HepG2 (cell line): ENCODE data around the gene STXBP2. TPM values are rescaled to one million over a fixed set of nuclear protein-coding genes. Genes with fewer than 3 reads are reported as not detected.

Experiments used
- ATAC-seq: fragments of 200-7000 bp; cut with Tn5 transposase; 3 replicates; pipeline ENCODE4 v1.9.1; 2020; ENCODE audit warnings: mild to moderate bottlenecking, moderate library complexity
- BruUV-seq: library from RNA; stranded (reverse); fragments of 400-500 nt; replicated peaks from 2 replicates; lab custom pipeline; 2021; lab: Mats Ljungman, UMichigan
- CTCF ChIA-PET: fragments of 300-600 bp; formaldehyde crosslinking; extraction: SDS; loops from one replicate; lab custom pipeline; 2021; ENCODE audit warnings: low total read pairs, inconsistent platforms, low intra/inter-chr PET ratio; lab: Yijun Ruan, JAX
- POLR2A ChIA-PET: fragments of 350-600 bp; sonication (Branson Sonifier 250); formaldehyde crosslinking; loops from one replicate; lab custom pipeline; 2020; ENCODE audit warnings: antibody characterized with exemption, inconsistent platforms; lab: Yijun Ruan, JAX
- DNase-seq: peaks from one replicate; pipeline ENCODE4 v3.0.0-alpha.2; 2015; ENCODE audit warnings: low spot score
- FAIRE-seq: peaks from 3 replicates; lab custom pipeline; 2011; peaks lifted over from hg19 to GRCh38; lab: Jason Lieb, UNC
- H2AFZ ChIP-seq: one replicate; pipeline ENCODE4 v1.6.1; 2011; ENCODE audit warnings: low read length, inconsistent platforms
- H3K27ac ChIP-seq: fragments of 300-600 bp; 3 replicates; pipeline ENCODE4 v1.8.0; 2011; ENCODE audit warnings: mixed run types, mild to moderate bottlenecking, mixed read lengths, low read length, inconsistent platforms; ENCODE audit not compliant: insufficient read depth; ENCODE audit errors: extremely low read length
- H3K27me3 ChIP-seq, 2 experiments: fragments of 200-600 bp in 1 of 2; 2 replicates in 1 of 2; 3 replicates in 1 of 2; pipeline versions ENCODE4 v1.6.0 to v1.8.0; 2011; ENCODE audit warnings: low read length in 2 of 2, mild to moderate bottlenecking in 2 of 2, moderate library complexity in 2 of 2, inconsistent platforms in 1 of 2; ENCODE audit not compliant: insufficient read depth in 2 of 2, control insufficient read depth in 1 of 2
- H3K36me3 ChIP-seq, 2 experiments: fragments of 200-600 bp in 1 of 2; replicated peaks in 1 of 2; 2 replicates in 1 of 2; 3 replicates in 1 of 2; pipeline versions ENCODE4 v1.5.1 to v1.8.0; 2011; ENCODE audit warnings: low read length in 2 of 2, inconsistent platforms in 1 of 2; ENCODE audit not compliant: insufficient read depth in 2 of 2, control insufficient read depth in 1 of 2
- H3K4me1 ChIP-seq: 2 replicates; pipeline ENCODE4 v1.5.1; 2012; ENCODE audit warnings: low read length, inconsistent platforms; ENCODE audit not compliant: insufficient read depth
- H3K4me2 ChIP-seq: 2 replicates; pipeline ENCODE4 v1.6.0; 2011; ENCODE audit warnings: low read depth, low read length, inconsistent platforms
- H3K4me3 ChIP-seq, 3 experiments: fragments of 200-600 bp in 1 of 3; sonication (generic), shearing (Covaris generic) in 1 of 3; replicated peaks in 1 of 3; 2 replicates each; pipeline ENCODE4 v1.5.1; 2011 to 2016; ENCODE audit warnings: low read length in 3 of 3, inconsistent platforms in 2 of 3, low read depth in 2 of 3, mild to moderate bottlenecking in 2 of 3, control low read depth in 1 of 3, mixed read lengths in 1 of 3; ENCODE audit not compliant: insufficient read depth in 1 of 3
- H3K79me2 ChIP-seq: one replicate; pipeline ENCODE4 v1.6.1; 2011; ENCODE audit warnings: low read length, inconsistent platforms; ENCODE audit not compliant: insufficient read depth
- H3K9ac ChIP-seq: 2 replicates; pipeline ENCODE4 v1.6.0; 2011; ENCODE audit warnings: mild to moderate bottlenecking, low read depth, low read length, inconsistent platforms; ENCODE audit not compliant: insufficient read depth
- H3K9me3 ChIP-seq: 2 replicates; pipeline ENCODE4 v1.5.1; 2012; ENCODE audit warnings: mild to moderate bottlenecking, low read length
- H4K20me1 ChIP-seq: 2 replicates; pipeline ENCODE4 v1.6.0; 2011; ENCODE audit warnings: inconsistent platforms, mild to moderate bottlenecking, low read length, moderate library complexity; ENCODE audit not compliant: insufficient read depth
- CHD2 ChIP-seq: IDR thresholded peaks from 2 replicates; pipeline ENCODE4 v1.6.1; 2011; ENCODE audit warnings: low read depth, low read length, improper control_type of control experiment
- HNRNPK ChIP-seq: fragments of 200-400 bp; formaldehyde crosslinking; IDR thresholded peaks from 2 replicates; pipeline ENCODE4 v1.6.1; 2018; ENCODE audit warnings: low read length, low read depth, moderate library complexity, mild to moderate bottlenecking; ENCODE audit not compliant: poor library complexity, severe bottlenecking
- MEIS1 ChIP-seq: sonication (generic); formaldehyde crosslinking; IDR thresholded peaks from 2 replicates; pipeline ENCODE4 v1.9.0; 2021; ENCODE audit warnings: mild to moderate bottlenecking, missing genetic modification reagents, moderate library complexity, borderline replicate concordance
- MTF1 ChIP-seq: sonication (generic); formaldehyde crosslinking; IDR thresholded peaks from 2 replicates; pipeline ENCODE4 v1.5.0; 2020; ENCODE audit warnings: missing genetic modification reagents
- PHF21A ChIP-seq: sonication (generic); formaldehyde crosslinking; IDR thresholded peaks from 2 replicates; pipeline ENCODE4 v1.5.0; 2020; ENCODE audit warnings: mild to moderate bottlenecking, missing genetic modification reagents
- RFX5 ChIP-seq: IDR thresholded peaks from 2 replicates; pipeline ENCODE4 v1.6.1; 2011; ENCODE audit warnings: low read depth, low read length, improper control_type of control experiment
- SRY ChIP-seq: sonication (generic); formaldehyde crosslinking; IDR thresholded peaks from 2 replicates; pipeline ENCODE4 v1.8.0; 2022; ENCODE audit warnings: mild to moderate bottlenecking, missing genetic modification reagents
- ZBTB3 ChIP-seq: sonication (generic); formaldehyde crosslinking; IDR thresholded peaks from 2 replicates; pipeline ENCODE4 v1.4.0; 2020; ENCODE audit warnings: low read depth, mild to moderate bottlenecking, moderate library complexity, missing genetic modification reagents, borderline replicate concordance
- ZNF20 ChIP-seq: sonication (generic); formaldehyde crosslinking; IDR thresholded peaks from 2 replicates; pipeline ENCODE4 v1.4.0; 2020; ENCODE audit warnings: mild to moderate bottlenecking, moderate library complexity, missing genetic modification reagents
- ZNF232 ChIP-seq: sonication (generic); formaldehyde crosslinking; IDR thresholded peaks from 2 replicates; pipeline ENCODE4 v1.4.0; 2020; ENCODE audit warnings: missing genetic modification reagents, borderline replicate concordance
- ZNF260 ChIP-seq: sonication (generic); formaldehyde crosslinking; IDR thresholded peaks from 2 replicates; pipeline ENCODE4 v1.4.0; 2020; ENCODE audit warnings: missing genetic modification reagents, low read depth, mild to moderate bottlenecking, borderline replicate concordance
- ZNF343 ChIP-seq: sonication (generic); formaldehyde crosslinking; IDR thresholded peaks from 2 replicates; pipeline ENCODE4 v1.4.0; 2020; ENCODE audit warnings: mild to moderate bottlenecking, missing genetic modification reagents
- ZNF572 ChIP-seq: sonication (generic); formaldehyde crosslinking; IDR thresholded peaks from 2 replicates; pipeline ENCODE4 v1.5.1; 2020; ENCODE audit warnings: mild to moderate bottlenecking, missing genetic modification reagents
- WGBS: methylation state at CpG from one replicate; pipeline ENCODE4 v1.1.6; 2017; ENCODE audit warnings: low lambda C conversion rate; 5-methylcytosine and 5-hydroxymethylcytosine counted together
- in situ Hi-C: cut with HindIII; loops from 2 replicates; pipeline ENCODE4 v1.10.0; 2017; ENCODE audit warnings: low pct_unique_long_range_greater_than_20kb; ENCODE audit not compliant: extremely low pct_ligation_motif_present
- intact Hi-C: fragments of 100-400 bp; cut with micrococcal nuclease; formaldehyde crosslinking; loops from one replicate; pipeline ENCODE4 v1.10.0; 2022; ENCODE audit not compliant: unreplicated experiment
- polyA plus RNA-seq, 8 experiments: library from polyadenylated mRNA; depleted of rRNA in 3 of 8; stranded (reverse) in 7 of 8; unstranded in 1 of 8; fragments of >200 nt; fragmentation: Illumina TruSeq in 4 of 8; extraction: Trizol in 4 of 8; gene quantifications; 2 replicates each; pipeline versions ENCODE4 v1.2.1 to v1.2.3, GENCODE V29; 2011 to 2016; ENCODE audit warnings: low read depth in 4 of 8, missing spikeins in 1 of 8, mixed read lengths in 1 of 8; ENCODE audit not compliant: insufficient read depth in 1 of 8
- total RNA-seq, 5 experiments: library from RNA; depleted of rRNA; stranded (reverse); fragments of >200 nt; fragmentation: Illumina TruSeq; extraction: Trizol; gene quantifications; 2 replicates each; pipeline ENCODE4 v1.2.3, GENCODE V29; 2016; ENCODE audit warnings: low read depth in 1 of 5
- TF ChIP-seq, protein P1 (sequence below): sonication (generic); formaldehyde crosslinking; IDR thresholded peaks from 2 replicates; pipeline ENCODE4 v1.5.0; 2020; ENCODE audit warnings: mild to moderate bottlenecking, missing genetic modification reagents, borderline replicate concordance
- TF ChIP-seq, protein P2 (sequence below): sonication (generic); formaldehyde crosslinking; conservative IDR thresholded peaks from 2 replicates; pipeline ENCODE4 v1.8.0; 2022; ENCODE audit warnings: low read depth, missing genetic modification reagents
- TF ChIP-seq, protein P3 (sequence below): IDR thresholded peaks from 2 replicates; pipeline ENCODE4 v1.6.1; 2016; ENCODE audit warnings: low read depth, borderline replicate concordance

The STXBP2 gene
- total and polyA plus RNA-seq, 2 of the 13 experiments (the other 11 are each of a cell fraction or from before 2014, with no cell fraction given) = 22.8 to 40.1 TPM

DNA sequence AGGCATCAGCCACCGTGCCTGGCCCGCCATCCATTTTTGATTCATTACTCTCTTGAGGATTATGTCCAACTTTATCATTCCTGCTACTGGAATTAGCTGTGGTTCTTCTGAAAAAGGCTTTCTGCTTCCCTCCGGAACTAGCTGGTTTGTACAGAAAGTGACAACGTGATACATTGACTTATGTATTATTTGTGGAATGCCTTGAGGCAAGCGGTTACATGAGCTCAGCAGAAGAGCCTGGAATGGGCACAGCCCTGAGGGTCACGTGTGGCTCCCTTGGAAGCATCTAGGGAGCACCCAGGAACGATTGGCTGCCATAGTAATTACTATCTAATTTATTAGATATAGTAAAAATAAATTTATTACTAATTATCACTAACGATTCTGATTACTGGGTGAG, 17.5 kb downstream of the STXBP2 start:
- Histone ChIP-seq H3K9me3 (no peaks in the 10 kb centered on the region), H3K9ac (no peak overlapping the region), H3K4me3 (no peak overlapping the region), H3K4me1 (peaks cover 21% of the 10 kb centered on the region), H3K4me2 (no peak overlapping the region), H3K79me2 (no peaks in the 10 kb centered on the region), H3K27ac (no peak overlapping the region), H3K36me3 (no peaks in the 10 kb centered on the region), H4K20me1 (no peaks in the 10 kb centered on the region), H2AFZ (no peak overlapping the region), H3K27me3 (no peaks in the 10 kb centered on the region; a peak in 1 of 5 replicates)
- no peak for TF ChIP-seq ZNF20 (CRISPR knock-in tag)
- TF ChIP-seq SRY = no peak
- TF ChIP-seq ZBTB3 (CRISPR knock-in tag) = no peak
- TF ChIP-seq ZNF232 (CRISPR knock-in tag) = no peak
- TF ChIP-seq, protein P1, sequence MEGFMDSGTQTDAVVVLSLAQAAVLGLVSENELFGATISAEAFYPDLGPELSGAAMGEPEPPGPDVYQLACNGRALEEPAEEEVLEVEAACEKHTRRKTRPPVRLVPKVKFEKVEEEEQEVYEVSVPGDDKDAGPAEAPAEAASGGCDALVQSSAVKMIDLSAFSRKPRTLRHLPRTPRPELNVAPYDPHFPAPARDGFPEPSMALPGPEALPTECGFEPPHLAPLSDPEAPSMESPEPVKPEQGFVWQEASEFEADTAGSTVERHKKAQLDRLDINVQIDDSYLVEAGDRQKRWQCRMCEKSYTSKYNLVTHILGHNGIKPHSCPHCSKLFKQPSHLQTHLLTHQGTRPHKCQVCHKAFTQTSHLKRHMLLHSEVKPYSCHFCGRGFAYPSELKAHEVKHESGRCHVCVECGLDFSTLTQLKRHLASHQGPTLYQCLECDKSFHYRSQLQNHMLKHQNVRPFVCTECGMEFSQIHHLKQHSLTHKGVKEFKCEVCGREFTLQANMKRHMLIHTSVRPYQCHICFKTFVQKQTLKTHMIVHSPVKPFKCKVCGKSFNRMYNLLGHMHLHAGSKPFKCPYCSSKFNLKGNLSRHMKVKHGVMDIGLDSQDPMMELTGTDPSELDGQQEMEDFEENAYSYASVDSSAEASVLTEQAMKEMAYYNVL (CRISPR knock-in tag) = no peak
- TF ChIP-seq, protein P2, sequence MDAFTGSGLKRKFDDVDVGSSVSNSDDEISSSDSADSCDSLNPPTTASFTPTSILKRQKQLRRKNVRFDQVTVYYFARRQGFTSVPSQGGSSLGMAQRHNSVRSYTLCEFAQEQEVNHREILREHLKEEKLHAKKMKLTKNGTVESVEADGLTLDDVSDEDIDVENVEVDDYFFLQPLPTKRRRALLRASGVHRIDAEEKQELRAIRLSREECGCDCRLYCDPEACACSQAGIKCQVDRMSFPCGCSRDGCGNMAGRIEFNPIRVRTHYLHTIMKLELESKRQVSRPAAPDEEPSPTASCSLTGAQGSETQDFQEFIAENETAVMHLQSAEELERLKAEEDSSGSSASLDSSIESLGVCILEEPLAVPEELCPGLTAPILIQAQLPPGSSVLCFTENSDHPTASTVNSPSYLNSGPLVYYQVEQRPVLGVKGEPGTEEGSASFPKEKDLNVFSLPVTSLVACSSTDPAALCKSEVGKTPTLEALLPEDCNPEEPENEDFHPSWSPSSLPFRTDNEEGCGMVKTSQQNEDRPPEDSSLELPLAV (CRISPR knock-in tag) = no peak
- TF ChIP-seq ZNF572 (CRISPR knock-in tag) = no peak
- no peak for TF ChIP-seq MTF1
- no peak for TF ChIP-seq HNRNPK
- no peak for TF ChIP-seq ZNF260 (CRISPR knock-in tag)
- TF ChIP-seq, protein P3, sequence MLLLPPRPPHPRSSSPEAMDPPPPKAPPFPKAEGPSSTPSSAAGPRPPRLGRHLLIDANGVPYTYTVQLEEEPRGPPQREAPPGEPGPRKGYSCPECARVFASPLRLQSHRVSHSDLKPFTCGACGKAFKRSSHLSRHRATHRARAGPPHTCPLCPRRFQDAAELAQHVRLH (CRISPR knock-in tag) = no peak
- no peak for TF ChIP-seq CHD2
- no peak for TF ChIP-seq PHF21A (CRISPR knock-in tag)
- TF ChIP-seq MEIS1 = no peak
- TF ChIP-seq RFX5 = no peak
- TF ChIP-seq ZNF343 (CRISPR knock-in tag) = no peak
- no TSS peak for BruUV-seq
- POLR2A ChIA-PET = no interaction called here
- intact Hi-C loops (no loop called here), in situ Hi-C loops (no loop called here)
- CTCF ChIA-PET = no interaction called here
- DNase-seq (no peak), ATAC-seq (no peak), FAIRE-seq (no peak)
- 34% methylated on average over 8 of the region's 8 CpGs for WGBS
